ENCODE data around the gene ECHS1.

DNA sequence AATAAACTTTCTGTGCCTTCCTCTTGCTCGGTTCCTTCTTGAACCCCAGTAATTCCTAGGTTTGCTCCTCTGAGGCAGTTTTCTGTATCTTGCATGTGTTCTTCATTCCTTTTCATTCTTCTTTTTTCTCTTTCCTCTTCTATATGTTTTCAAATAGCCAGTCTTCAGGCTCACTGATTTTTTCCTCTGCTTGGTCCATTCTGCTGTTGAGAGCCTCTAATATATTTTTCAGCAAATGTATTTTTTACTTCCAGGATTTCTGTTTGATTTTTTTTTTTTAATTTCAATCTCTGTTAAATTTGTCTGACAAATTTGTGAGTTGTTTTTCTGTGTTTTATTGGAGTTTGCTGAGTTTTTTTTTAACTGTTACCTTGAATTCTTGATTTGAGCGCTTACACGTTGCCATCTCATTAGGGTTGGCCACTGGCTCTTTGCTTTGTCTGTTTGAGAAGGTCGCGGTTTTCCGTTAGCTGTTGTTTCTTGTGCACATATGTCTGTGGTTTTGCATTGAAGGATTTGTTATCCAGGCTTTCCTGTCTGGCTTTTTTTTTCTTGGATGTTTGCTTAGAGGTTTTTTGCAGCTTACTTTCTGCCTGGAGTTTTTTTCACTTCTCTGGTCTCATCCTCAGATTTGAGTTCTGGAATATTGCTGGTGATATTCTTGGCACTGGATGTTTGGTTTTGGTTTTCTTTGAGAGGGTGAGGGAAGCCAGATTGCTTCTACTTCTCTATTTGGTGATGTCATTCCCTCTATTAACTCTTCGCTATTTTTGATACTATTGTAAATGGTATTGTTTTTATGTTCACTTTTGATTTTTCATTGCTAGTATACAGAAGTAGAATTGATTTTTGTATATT is 38.6 kb upstream of the ECHS1 start:
- TF ChIP-seq, protein P1, sequence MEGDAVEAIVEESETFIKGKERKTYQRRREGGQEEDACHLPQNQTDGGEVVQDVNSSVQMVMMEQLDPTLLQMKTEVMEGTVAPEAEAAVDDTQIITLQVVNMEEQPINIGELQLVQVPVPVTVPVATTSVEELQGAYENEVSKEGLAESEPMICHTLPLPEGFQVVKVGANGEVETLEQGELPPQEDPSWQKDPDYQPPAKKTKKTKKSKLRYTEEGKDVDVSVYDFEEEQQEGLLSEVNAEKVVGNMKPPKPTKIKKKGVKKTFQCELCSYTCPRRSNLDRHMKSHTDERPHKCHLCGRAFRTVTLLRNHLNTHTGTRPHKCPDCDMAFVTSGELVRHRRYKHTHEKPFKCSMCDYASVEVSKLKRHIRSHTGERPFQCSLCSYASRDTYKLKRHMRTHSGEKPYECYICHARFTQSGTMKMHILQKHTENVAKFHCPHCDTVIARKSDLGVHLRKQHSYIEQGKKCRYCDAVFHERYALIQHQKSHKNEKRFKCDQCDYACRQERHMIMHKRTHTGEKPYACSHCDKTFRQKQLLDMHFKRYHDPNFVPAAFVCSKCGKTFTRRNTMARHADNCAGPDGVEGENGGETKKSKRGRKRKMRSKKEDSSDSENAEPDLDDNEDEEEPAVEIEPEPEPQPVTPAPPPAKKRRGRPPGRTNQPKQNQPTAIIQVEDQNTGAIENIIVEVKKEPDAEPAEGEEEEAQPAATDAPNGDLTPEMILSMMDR (IDR thresholded peaks at IDR 0.05 in 4 of 5, conservative IDR thresholded peaks at IDR 0.05 in 1 of 5), result no peak
- no peak for TF ChIP-seq POLR2A (IDR thresholded peaks at IDR 0.05)

Measured in gastrocnemius medialis (tissue), 4 donors.